CD4-positive, alpha-beta T cell (primary cell): Measurements from ENCODE around the gene LGR4. TPM values are rescaled to one million over a fixed set of nuclear protein-coding genes. Genes with fewer than 3 reads are reported as not detected.

Source experiments
- ATAC-seq: fragments of 200-7000 bp; cut with Tn5 transposase; one replicate; pipeline ENCODE4 v1.10.0; 2022; ENCODE audit warnings: mild to moderate bottlenecking; ENCODE audit not compliant: poor library complexity
- CTCF ChIA-PET: fragments of 350-600 bp; sonication (Branson Sonifier 250); formaldehyde crosslinking; loops from one replicate; lab custom pipeline; 2021; ENCODE audit warnings: antibody characterized with exemption, inconsistent platforms; lab: Charles Lee
- POLR2A ChIA-PET: fragments of 350-600 bp; sonication (Branson Sonifier 250); formaldehyde crosslinking; loops from one replicate; lab custom pipeline; 2021; ENCODE audit warnings: antibody characterized with exemption, inconsistent platforms; lab: Charles Lee
- DNase-seq, 14 experiments: peaks; one replicate each; pipeline ENCODE4 v3.0.0-alpha.2; 2013 to 2020; ENCODE audit warnings: mixed read lengths in 2 of 14
- H3K27ac ChIP-seq, 2 donors: one replicate each; pipeline versions ENCODE4 v1.5.1 to v1.7.0; 2013; ENCODE audit warnings: low read length in 2 of 2, low read depth in 1 of 2, mild to moderate bottlenecking in 1 of 2
- H3K27me3 ChIP-seq, 2 experiments: 1 replicate in 1 of 2; 2 replicates in 1 of 2; pipeline versions ENCODE4 v1.6.1 to v1.7.0; 2013; ENCODE audit warnings: low read length in 2 of 2, control low read depth in 1 of 2, mild to moderate bottlenecking in 1 of 2, moderate library complexity in 1 of 2; ENCODE audit not compliant: insufficient read depth in 2 of 2, control insufficient read depth in 1 of 2
- H3K36me3 ChIP-seq: one replicate; pipeline ENCODE4 v1.6.1; 2013; ENCODE audit warnings: low read length, control low read depth; ENCODE audit not compliant: insufficient read depth
- H3K4me1 ChIP-seq: one replicate; pipeline ENCODE4 v1.6.1; 2013; ENCODE audit warnings: low read length, control low read depth; ENCODE audit not compliant: insufficient read depth
- H3K4me3 ChIP-seq: one replicate; pipeline ENCODE4 v1.5.1; 2013; ENCODE audit warnings: mild to moderate bottlenecking, low read length, moderate library complexity
- H3K9me3 ChIP-seq, 2 experiments: 1 replicate in 1 of 2; 2 replicates in 1 of 2; pipeline versions ENCODE4 v1.6.1 to v1.7.0; 2013; ENCODE audit warnings: low read length in 2 of 2, mild to moderate bottlenecking in 2 of 2, control low read depth in 1 of 2, moderate library complexity in 1 of 2; ENCODE audit not compliant: control insufficient read depth in 1 of 2, insufficient read depth in 1 of 2
- H3K27ac Mint-ChIP-seq: one replicate; pipeline ENCODE4 v1.8.0; 2020; ENCODE audit warnings: mixed read lengths
- H3K27me3 Mint-ChIP-seq: one replicate; pipeline ENCODE4 v1.8.0; 2021; ENCODE audit warnings: mixed read lengths
- H3K36me3 Mint-ChIP-seq: one replicate; pipeline ENCODE4 v1.8.0; 2021; ENCODE audit warnings: low read depth, mixed read lengths
- H3K4me1 Mint-ChIP-seq: one replicate; pipeline ENCODE4 v1.8.0; 2021; ENCODE audit warnings: low read depth, mixed read lengths
- H3K4me3 Mint-ChIP-seq: one replicate; pipeline ENCODE4 v1.8.0; 2020; ENCODE audit warnings: mild to moderate bottlenecking, mixed read lengths
- H3K9me3 Mint-ChIP-seq: one replicate; pipeline ENCODE4 v1.8.0; 2020; ENCODE audit warnings: mixed read lengths
- intact Hi-C, 2 experiments: fragments of 100-400 bp; cut with DNase I in 1 of 2; cut with micrococcal nuclease in 1 of 2; formaldehyde crosslinking; loops; one replicate each; pipeline versions ENCODE4 v1.15.1 to v1.9.0; 2023 to 2025; cut with DNase I, micrococcal nuclease
- total RNA-seq, 174 experiments: library from RNA in 2 of 174; stranded (reverse) in 2 of 174; gene quantifications; one replicate each; pipeline ENCODE4 v1.2.3 and lab custom pipeline; 2021 to 2026
- TF ChIP-seq, protein P1 (sequence below): fragments of 200-600 bp; IDR thresholded peaks from one replicate; pipeline ENCODE4 v1.8.0; 2022; ENCODE audit warnings: antibody characterized with exemption, mild to moderate bottlenecking

LGR4 gene
- total RNA-seq, 2 experiments from 2014 or later = 0.69 to 0.87 TPM

DNA sequence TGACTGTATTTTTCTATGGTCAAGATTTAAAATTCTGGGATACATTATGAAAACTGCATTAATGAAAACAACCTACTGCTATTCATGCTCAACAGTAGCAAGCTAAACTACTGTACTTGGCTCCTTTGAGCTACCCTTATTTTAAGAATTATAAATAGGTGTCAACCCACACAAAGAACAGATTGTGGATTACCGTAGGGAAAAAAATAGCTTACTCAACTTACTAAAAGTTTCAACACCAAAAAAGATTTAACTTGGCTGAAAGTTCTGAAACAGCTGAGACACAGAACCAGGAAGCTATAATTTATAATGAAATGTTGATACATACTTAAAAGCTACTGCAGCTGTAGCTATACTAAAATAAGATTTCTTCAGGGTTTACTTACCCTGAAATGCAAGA lies 23.9 kb upstream of the LGR4 start:
- ATAC-seq (no peak), DNase-seq (no peak)
- CTCF ChIA-PET = interaction anchor here (1.2 to 4.6 kb wide), 3 partner anchors 10 to 133 kb away, joined by 3 to 27 read pairs (median 8); partner anchors contain the start of gene CCDC34
- Mint-ChIP-seq H3K4me1 (peaks cover 22% of the 10 kb centered on the region), H3K36me3 (peaks cover 78% of the 10 kb centered on the region), H3K27ac (no peak overlapping the region), H3K27me3 (no peaks in the 10 kb centered on the region), H3K4me3 (no peak overlapping the region), H3K9me3 (no peaks in the 10 kb centered on the region)
- no peak overlapping the region for H3K27ac ChIP-seq
- POLR2A ChIA-PET = interaction anchor here (0.5 to 1.7 kb wide), 3 partner anchors 10 to 700 kb away, joined by 3 to 5 read pairs (median 5); partner anchors contain the start of gene LGR4
- no peaks in the 10 kb centered on the region for H3K27me3 ChIP-seq
- intact Hi-C loops = no loop called here
- H3K4me3 ChIP-seq = no peak overlapping the region
- H3K4me1 ChIP-seq = no peaks in the 10 kb centered on the region
- H3K9me3 ChIP-seq = no peaks in the 10 kb centered on the region
- TF ChIP-seq, protein P1, sequence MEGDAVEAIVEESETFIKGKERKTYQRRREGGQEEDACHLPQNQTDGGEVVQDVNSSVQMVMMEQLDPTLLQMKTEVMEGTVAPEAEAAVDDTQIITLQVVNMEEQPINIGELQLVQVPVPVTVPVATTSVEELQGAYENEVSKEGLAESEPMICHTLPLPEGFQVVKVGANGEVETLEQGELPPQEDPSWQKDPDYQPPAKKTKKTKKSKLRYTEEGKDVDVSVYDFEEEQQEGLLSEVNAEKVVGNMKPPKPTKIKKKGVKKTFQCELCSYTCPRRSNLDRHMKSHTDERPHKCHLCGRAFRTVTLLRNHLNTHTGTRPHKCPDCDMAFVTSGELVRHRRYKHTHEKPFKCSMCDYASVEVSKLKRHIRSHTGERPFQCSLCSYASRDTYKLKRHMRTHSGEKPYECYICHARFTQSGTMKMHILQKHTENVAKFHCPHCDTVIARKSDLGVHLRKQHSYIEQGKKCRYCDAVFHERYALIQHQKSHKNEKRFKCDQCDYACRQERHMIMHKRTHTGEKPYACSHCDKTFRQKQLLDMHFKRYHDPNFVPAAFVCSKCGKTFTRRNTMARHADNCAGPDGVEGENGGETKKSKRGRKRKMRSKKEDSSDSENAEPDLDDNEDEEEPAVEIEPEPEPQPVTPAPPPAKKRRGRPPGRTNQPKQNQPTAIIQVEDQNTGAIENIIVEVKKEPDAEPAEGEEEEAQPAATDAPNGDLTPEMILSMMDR = no peak
- H3K36me3 ChIP-seq = peaks cover 72% of the 10 kb centered on the region

DNA sequence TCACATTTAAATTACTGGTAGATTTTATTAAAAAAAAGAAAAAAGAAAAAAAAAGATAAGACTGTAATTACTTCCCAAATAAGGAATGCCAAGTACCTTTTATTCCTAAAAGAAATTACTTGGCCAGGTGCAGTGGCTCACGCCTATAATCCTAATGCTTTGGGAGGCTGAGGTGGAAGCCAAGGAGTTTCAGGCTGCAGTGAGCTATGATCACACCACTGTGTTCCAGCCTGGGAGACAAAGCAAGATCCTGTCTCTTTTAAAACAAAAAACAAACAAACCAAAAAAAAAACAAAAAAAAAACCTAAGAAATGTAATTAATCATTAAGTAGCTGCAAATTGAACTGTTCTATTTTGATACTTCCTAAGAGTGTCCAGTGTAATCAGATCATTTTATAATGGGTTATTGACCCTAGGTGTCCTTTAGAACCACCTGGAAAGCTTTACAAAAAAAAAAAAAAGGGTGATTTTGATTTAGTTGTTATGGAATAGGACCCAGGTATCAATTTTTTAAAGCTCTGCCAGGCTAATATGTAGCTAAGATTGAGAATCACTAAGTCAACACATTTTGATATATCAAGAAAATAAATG lies 23.2 kb upstream of the LGR4 start:
- no peak overlapping the region for H3K27ac Mint-ChIP-seq

DNA sequence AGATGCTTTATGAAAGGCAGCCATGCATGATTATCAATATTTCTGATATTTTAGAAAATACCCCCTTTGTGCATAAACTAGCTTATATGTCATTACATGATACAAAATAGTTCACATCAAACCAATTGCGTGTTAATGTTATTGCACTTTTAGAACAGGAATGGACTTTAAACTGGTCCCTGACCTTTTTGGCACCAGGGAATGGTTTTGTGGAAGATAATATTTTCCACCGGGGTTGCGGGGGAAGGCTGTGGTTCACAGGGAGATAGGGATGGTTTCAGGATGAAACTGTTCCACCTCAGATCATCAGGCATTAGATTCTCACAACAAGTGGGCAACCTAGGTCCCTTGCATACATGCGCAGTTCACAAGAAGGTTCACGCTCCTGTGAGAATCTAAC lies 16.5 kb upstream of the LGR4 start:
- ChIA-PET CTCF (no interaction called here), POLR2A (no interaction called here)
- Mint-ChIP-seq H3K4me3 (no peak overlapping the region), H3K9me3 (no peaks in the 10 kb centered on the region), H3K36me3 (peaks cover 38% of the 10 kb centered on the region), H3K27me3 (no peaks in the 10 kb centered on the region), H3K4me1 (no peaks in the 10 kb centered on the region), H3K27ac (no peak overlapping the region)
- DNase-seq (no peak), ATAC-seq (no peak)
- H3K4me3 ChIP-seq = no peak overlapping the region
- intact Hi-C loops = loop anchor here (5.0 to 10.0 kb wide), 3 partner anchors 734 to 1207 kb away; no protein-coding TSS in a partner anchor
- H3K4me1 ChIP-seq = no peaks in the 10 kb centered on the region
- no peaks in the 10 kb centered on the region for H3K9me3 ChIP-seq
- peaks cover 35% of the 10 kb centered on the region for H3K36me3 ChIP-seq
- H3K27me3 ChIP-seq = no peaks in the 10 kb centered on the region
- TF ChIP-seq, protein P1 = no peak
- H3K27ac ChIP-seq = no peak overlapping the region

More for the DNA sequence above, 23.2 kb upstream of the LGR4 start:
- CTCF ChIA-PET = interaction anchor here (0.8 to 4.6 kb wide), 4 partner anchors 9 to 133 kb away, joined by 3 to 27 read pairs (median 6); partner anchors contain the start of gene CCDC34
- no peaks in the 10 kb centered on the region for H3K27me3 Mint-ChIP-seq
- TF ChIP-seq, protein P1 = no peak
- peaks cover 82% of the 10 kb centered on the region for H3K36me3 Mint-ChIP-seq
- POLR2A ChIA-PET = interaction anchor here (1.7 kb wide), 1 partner anchor 23 kb away, joined by 5 read pairs; the partner anchor contains the start of gene LGR4
- Histone ChIP-seq H3K4me1 (no peaks in the 10 kb centered on the region), H3K27ac (no peak overlapping the region), H3K9me3 (no peaks in the 10 kb centered on the region), H3K36me3 (peaks cover 72% of the 10 kb centered on the region), H3K4me3 (no peak overlapping the region), H3K27me3 (no peaks in the 10 kb centered on the region)
- intact Hi-C loops = no loop called here
- ATAC-seq = no peak
- DNase-seq = no peak
- no peak overlapping the region for H3K4me3 Mint-ChIP-seq
- H3K4me1 Mint-ChIP-seq = peaks cover 21% of the 10 kb centered on the region
- no peaks in the 10 kb centered on the region for H3K9me3 Mint-ChIP-seq
